GM19468 (cell line): ENCODE results near the gene RNF144B.
"Not testable (repeated sequence)": the region's sequence is repeated elsewhere in the genome, so short reads cannot be mapped to it uniquely, and the experiment has no call there.

ENCODE experiments used
- ATAC-seq: cut with Tn5 transposase; IDR thresholded peaks from one replicate; pipeline ENCODE4 v1.9.1; 2021; ENCODE audit warnings: mild to moderate bottlenecking, moderate library complexity, moderate number of reproducible peaks; ENCODE audit not compliant: unreplicated experiment; ENCODE audit errors: extremely low read depth

The RNF144B gene

GRCh38 chr6:18368277-18369105 is 18.7 kb upstream of the RNF144B start:
- ATAC-seq: no peak

- ATAC-seq: no peak
These were observed 16.1 kb upstream of the RNF144B start for GRCh38 chr6:18371010-18371409.

GRCh38 chr6:18371656-18372055 is 15.5 kb upstream of the RNF144B start:
- ATAC-seq: no peak

- ATAC-seq: no peak
These were observed 6.9 kb upstream of the RNF144B start for GRCh38 chr6:18380158-18380836.

GRCh38 chr6:18380851-18381250 is 6.3 kb upstream of the RNF144B start:
- no peak for ATAC-seq

- ATAC-seq: no peak
These were observed 3.7 kb upstream of the RNF144B start for GRCh38 chr6:18383441-18383840.

GRCh38 chr6:18384621-18385020 is 2.5 kb upstream of the RNF144B start:
- ATAC-seq: no peak

- ATAC-seq: no peak
These were observed 713 bp upstream of the RNF144B start for GRCh38 chr6:18386298-18386976.

- ATAC-seq: no peak
These were observed 1.1 kb downstream of the RNF144B start for GRCh38 chr6:18388271-18388670.

- no peak for ATAC-seq
These were observed 1.8 kb downstream of the RNF144B start for GRCh38 chr6:18388942-18389341.

- no peak for ATAC-seq
These were observed 2.3 kb downstream of the RNF144B start for GRCh38 chr6:18389479-18389878.

- no peak for ATAC-seq
These were observed 3.3 kb downstream of the RNF144B start for GRCh38 chr6:18390476-18390875.

GRCh38 chr6:18391023-18391422 is 3.9 kb downstream of the RNF144B start:
- no peak for ATAC-seq

- no peak for ATAC-seq
These were observed 5.3 kb downstream of the RNF144B start for GRCh38 chr6:18392346-18392877.

GRCh38 chr6:18393698-18394097 is 6.5 kb downstream of the RNF144B start:
- ATAC-seq: no peak

GRCh38 chr6:18395177-18395855 is 8.2 kb downstream of the RNF144B start:
- no peak for ATAC-seq

GRCh38 chr6:18395856-18396197 is 8.7 kb downstream of the RNF144B start:
- no peak for ATAC-seq

- ATAC-seq: no peak
These were observed 10.6 kb downstream of the RNF144B start for GRCh38 chr6:18397701-18398100.

GRCh38 chr6:18398225-18398624 is 11.1 kb downstream of the RNF144B start:
- ATAC-seq: not testable (repeated sequence)

- peak; percentile 83 for ATAC-seq
These were observed 13.8 kb downstream of the RNF144B start for GRCh38 chr6:18400831-18401446.
